BLaER1 (cell line): Measurements from ENCODE around the gene GGCT.

Experiments used
- H3K27ac ChIP-seq: shearing (Covaris generic); formaldehyde crosslinking; 2 replicates; pipeline ENCODE4 v1.8.1; 2022
- H3K27me3 ChIP-seq: shearing (Covaris generic); formaldehyde crosslinking; 2 replicates; pipeline ENCODE4 v1.8.1; 2022
- H3K36me3 ChIP-seq: shearing (Covaris generic); formaldehyde crosslinking; 2 replicates; pipeline ENCODE4 v1.8.1; 2022
- H3K4me1 ChIP-seq: shearing (Covaris generic); formaldehyde crosslinking; 2 replicates; pipeline ENCODE4 v1.8.1; 2022
- H3K4me2 ChIP-seq: shearing (Covaris generic); formaldehyde crosslinking; 2 replicates; pipeline ENCODE4 v1.8.1; 2022
- H3K4me3 ChIP-seq: shearing (Covaris generic); formaldehyde crosslinking; 2 replicates; pipeline ENCODE4 v1.8.1; 2022
- H3K9ac ChIP-seq: shearing (Covaris generic); formaldehyde crosslinking; 2 replicates; pipeline ENCODE4 v1.8.1; 2022
- H3K9me3 ChIP-seq: shearing (Covaris generic); formaldehyde crosslinking; 2 replicates; pipeline ENCODE4 v1.8.1; 2022
- H4K20me1 ChIP-seq: shearing (Covaris generic); formaldehyde crosslinking; 2 replicates; pipeline ENCODE4 v1.8.1; 2022
- Cebpa-rat ChIP-seq: shearing (Covaris generic); IDR thresholded peaks from 2 replicates; pipeline ENCODE4 v1.8.1; 2022

GGCT gene

DNA sequence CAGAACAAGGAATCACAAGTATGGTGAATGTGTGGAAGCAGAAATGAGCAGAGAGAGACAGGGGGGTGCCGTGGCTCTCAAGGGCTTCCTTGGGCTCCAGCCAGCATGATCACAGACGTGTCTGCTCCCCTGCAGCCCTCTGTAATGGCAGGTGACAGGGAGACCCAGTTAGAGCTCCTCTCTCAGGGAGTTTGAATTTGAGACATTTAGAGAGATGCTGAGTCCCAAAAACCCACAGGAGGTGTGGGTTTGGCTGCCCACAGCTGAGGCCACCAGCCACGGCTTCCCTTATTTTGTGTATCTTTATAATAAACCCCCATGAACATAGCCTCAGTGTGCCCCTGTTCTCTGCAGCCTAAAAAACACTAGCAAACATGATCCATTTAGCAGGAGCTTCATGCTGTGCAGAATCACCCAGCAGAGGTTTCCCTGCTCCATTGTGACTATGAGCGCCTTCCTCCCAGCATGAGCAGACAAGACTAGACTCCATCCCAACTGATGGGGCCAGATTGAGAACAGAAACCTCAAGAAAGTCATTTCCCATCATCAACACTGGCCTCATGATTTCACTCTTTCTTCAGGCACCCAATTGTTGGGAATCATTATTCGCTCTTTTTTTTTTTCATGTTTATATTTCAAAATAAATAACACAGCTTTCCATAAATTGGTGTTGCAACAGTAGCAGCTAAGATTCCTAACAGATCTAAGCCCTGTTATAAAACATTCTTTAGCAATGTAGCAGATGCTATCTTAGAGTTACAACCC lies 39.4 kb downstream of the GGCT start:
- H3K4me1 ChIP-seq = peaks cover 94% of the 10 kb centered on the region
- H3K36me3 ChIP-seq = 0 out of 2 replicates have a peak, but pooled peaks cover 5% of the 10 kb centered on the region
- no peaks in the 10 kb centered on the region for H3K27me3 ChIP-seq
- peaks cover 73% of the 10 kb centered on the region for H4K20me1 ChIP-seq
- H3K9me3 ChIP-seq = no peaks in the 10 kb centered on the region
- no peak for TF ChIP-seq Cebpa-rat
- peak overlapping the region; percentile 94 for H3K4me2 ChIP-seq
- H3K9ac ChIP-seq = no peak overlapping the region
- no peak overlapping the region for H3K4me3 ChIP-seq
- H3K27ac ChIP-seq = no peak overlapping the region

DNA sequence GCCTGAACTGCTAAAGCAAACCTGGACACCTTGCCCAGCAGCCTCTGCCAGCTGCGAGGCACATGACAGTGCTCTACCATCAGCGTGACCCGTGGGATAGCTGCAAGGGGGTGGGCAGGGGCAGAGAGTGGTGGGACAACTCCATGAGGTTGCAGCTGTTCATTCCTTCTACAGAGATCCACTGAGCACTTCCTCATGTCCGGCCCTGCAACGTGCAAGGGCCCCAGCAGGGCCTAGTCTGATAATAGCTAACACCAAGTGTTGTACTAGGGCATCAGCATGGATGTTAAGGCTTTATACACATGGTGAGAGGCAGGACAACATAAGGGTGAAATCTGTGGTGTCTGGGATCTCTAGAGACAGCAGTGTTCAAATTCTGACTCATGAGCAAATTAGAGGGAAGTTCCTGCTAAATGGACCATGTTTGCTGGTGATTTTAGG lies 40.4 kb downstream of the GGCT start:
- H3K4me2 ChIP-seq = peak overlapping the region; percentile 94
- H3K4me3 ChIP-seq = 0 out of 2 replicates have a peak overlapping the region, but pooled peaks have one; percentile 24
- TF ChIP-seq Cebpa-rat = no peak
- H3K27ac ChIP-seq = no peak overlapping the region; the same call in 1 of the 2 replicates
- no peaks in the 10 kb centered on the region for H3K27me3 ChIP-seq
- H3K9ac ChIP-seq = peak overlapping the region; percentile 36; the same call in 1 of the 2 replicates
- H3K36me3 ChIP-seq = no peaks in the 10 kb centered on the region
- H3K9me3 ChIP-seq = no peaks in the 10 kb centered on the region
- peaks cover 96% of the 10 kb centered on the region for H3K4me1 ChIP-seq
- peaks cover 72% of the 10 kb centered on the region for H4K20me1 ChIP-seq

DNA sequence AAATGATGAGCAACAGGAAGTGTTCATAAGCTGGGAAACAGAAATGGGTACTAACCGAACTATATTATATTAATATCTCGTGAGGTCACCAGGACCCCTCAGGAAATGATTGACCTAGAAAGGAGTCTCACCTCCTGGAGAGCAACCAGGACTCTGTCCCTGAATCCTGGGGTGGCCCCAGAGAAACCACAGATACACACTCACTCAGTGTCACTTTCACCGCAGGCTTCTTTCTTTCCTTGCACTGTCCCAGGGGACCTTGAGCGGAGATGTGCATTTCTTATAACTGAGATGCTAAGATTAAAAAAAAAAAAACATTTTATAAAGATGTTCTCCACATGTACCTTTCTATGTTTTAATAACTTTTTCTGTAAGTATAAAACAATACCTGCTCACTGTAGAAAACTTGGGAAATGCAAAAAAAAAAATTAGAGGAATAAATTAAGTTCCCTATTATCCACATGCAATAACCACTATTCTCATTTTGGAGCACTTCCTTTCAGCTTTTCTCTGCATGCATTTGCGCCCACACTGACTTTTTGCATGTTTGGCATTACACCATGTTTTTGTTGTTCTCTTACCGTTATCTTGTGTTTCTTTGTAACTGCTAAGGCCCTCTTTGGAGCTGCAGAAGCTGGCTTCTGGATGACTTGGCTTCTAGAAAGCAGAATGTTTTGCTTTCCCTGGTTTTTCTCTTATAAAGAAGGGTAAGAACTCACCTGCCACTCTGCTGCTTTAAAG lies 41.1 kb downstream of the GGCT start:
- Histone ChIP-seq H3K27me3 (no peaks in the 10 kb centered on the region), H3K4me2 (peak overlapping the region; percentile 94), H3K4me3 (0 out of 2 replicates have a peak overlapping the region, but pooled peaks have one; percentile 24), H3K4me1 (peaks cover 96% of the 10 kb centered on the region), H4K20me1 (peaks cover 71% of the 10 kb centered on the region), H3K9ac (peak overlapping the region; percentile 36; the same call in 1 of the 2 replicates), H3K36me3 (no peaks in the 10 kb centered on the region), H3K27ac (no peak overlapping the region; the same call in 1 of the 2 replicates), H3K9me3 (no peaks in the 10 kb centered on the region)
- TF ChIP-seq Cebpa-rat = no peak

DNA sequence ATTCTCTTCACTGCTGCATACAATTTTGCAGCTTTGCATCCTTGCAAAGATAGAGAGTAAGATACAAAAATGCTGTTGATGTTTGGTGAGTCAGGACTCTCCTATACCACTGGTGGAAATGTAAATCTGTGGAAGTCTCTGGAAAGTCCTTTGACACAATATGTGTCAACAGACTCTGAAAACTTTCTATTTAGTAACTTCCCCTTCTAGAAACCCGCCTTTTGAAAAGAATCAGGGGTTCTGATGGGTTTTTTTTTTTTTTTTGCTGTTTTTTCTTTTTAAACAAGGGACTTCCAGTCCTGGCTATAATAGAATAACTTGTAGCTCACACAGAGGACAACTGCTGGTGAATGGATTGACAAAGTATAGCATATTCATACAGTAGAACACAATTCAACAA lies 42.5 kb downstream of the GGCT start:
- no peaks in the 10 kb centered on the region for H3K27me3 ChIP-seq
- peaks cover 5% of the 10 kb centered on the region; the same call in 1 of the 2 replicates for H3K36me3 ChIP-seq
- H4K20me1 ChIP-seq = peaks cover 71% of the 10 kb centered on the region
- peaks cover 87% of the 10 kb centered on the region for H3K4me1 ChIP-seq
- no peak overlapping the region for H3K27ac ChIP-seq
- no peak overlapping the region for H3K9ac ChIP-seq
- no peak for TF ChIP-seq Cebpa-rat
- peak overlapping the region; percentile 94 for H3K4me2 ChIP-seq
- H3K9me3 ChIP-seq = no peaks in the 10 kb centered on the region
- no peak overlapping the region for H3K4me3 ChIP-seq

DNA sequence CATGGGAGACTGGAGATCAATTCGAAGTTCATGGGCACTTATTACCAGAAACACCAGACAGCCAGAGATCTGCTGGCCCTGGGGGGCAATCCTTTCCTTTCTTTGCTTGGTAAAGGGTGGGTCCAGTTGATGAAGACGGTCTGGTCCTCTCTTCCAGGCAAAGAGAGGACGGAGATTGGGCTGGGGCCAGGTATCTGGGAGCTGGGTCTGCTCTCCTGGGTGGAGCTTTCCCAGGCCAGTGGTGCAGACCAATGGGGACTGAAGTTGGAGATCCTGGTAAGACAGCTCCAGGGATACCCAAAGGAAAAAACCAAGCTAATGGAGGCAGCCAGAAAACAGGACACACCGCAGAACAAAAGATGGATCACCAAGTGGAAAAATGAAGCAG lies 44.4 kb downstream of the GGCT start:
- Histone ChIP-seq H3K36me3 (peaks cover 23% of the 10 kb centered on the region), H3K27ac (no peak overlapping the region), H4K20me1 (peaks cover 59% of the 10 kb centered on the region), H3K27me3 (no peaks in the 10 kb centered on the region), H3K9ac (no peak overlapping the region), H3K4me2 (peak overlapping the region; percentile 94), H3K4me3 (peak overlapping the region; percentile 23), H3K9me3 (no peaks in the 10 kb centered on the region), H3K4me1 (peaks cover 84% of the 10 kb centered on the region)
- no peak for TF ChIP-seq Cebpa-rat

DNA sequence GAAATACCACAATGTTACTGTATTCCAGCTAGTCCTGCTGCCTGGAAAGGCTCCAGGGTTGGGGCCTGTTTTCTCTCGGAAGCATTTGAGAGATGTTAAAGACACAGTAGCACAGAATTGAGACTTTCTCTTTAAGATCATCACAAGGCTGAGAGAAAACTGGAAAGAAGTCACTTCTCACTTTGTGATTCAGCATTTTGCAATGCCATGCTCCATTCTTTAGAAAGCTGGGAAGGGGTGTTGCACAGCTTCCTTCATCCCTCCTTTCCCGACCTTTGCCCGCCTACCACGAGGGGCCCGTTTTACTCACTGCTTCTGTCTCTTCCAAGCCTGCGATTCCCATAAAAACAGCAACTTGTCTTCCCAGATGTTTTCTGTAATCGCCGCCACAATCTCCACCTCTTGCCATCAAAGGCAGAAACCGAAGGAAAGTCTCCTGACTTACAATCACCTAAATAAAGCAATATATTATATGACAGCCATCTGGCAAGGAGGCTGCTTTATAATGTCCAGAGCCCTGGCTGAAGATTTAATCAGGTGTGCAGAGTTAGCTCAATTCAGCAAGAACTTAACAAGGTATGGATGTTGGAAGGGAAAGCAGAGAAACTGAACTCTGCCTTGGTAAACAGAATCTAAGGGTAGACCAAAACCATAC lies 44.9 kb downstream of the GGCT start:
- Histone ChIP-seq H3K9me3 (no peaks in the 10 kb centered on the region), H3K4me3 (0 out of 2 replicates have a peak overlapping the region, but pooled peaks have one; percentile 23), H3K9ac (no peak overlapping the region), H3K27me3 (no peaks in the 10 kb centered on the region), H3K4me1 (peaks cover 84% of the 10 kb centered on the region), H3K4me2 (peak overlapping the region; percentile 94), H3K36me3 (peaks cover 28% of the 10 kb centered on the region), H3K27ac (no peak overlapping the region), H4K20me1 (peaks cover 58% of the 10 kb centered on the region)
- TF ChIP-seq Cebpa-rat = no peak

DNA sequence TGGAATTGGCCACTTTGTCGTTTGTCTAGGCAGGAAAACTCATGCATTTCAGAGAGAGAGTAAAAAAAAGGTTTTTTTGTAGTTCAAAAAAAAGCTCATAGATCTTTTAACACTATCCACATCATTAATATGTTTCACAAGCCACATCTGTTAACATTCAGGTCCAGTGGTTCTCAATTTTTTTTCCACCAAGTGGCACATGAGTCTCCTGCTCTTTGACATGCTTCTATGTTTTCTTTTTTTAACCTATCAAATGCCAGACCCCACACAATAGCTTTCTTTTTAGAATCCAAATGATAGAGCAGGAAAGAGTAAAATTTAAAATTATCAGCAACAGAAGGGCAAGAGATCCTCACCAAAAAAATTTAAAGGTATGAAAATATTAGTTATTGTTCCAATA lies 46.3 kb downstream of the GGCT start:
- Histone ChIP-seq H4K20me1 (peaks cover 47% of the 10 kb centered on the region), H3K4me2 (no peak overlapping the region), H3K4me1 (peaks cover 84% of the 10 kb centered on the region), H3K9me3 (no peaks in the 10 kb centered on the region), H3K27ac (no peak overlapping the region), H3K36me3 (peaks cover 29% of the 10 kb centered on the region), H3K4me3 (no peak overlapping the region), H3K27me3 (no peaks in the 10 kb centered on the region), H3K9ac (no peak overlapping the region)
- TF ChIP-seq Cebpa-rat = no peak

DNA sequence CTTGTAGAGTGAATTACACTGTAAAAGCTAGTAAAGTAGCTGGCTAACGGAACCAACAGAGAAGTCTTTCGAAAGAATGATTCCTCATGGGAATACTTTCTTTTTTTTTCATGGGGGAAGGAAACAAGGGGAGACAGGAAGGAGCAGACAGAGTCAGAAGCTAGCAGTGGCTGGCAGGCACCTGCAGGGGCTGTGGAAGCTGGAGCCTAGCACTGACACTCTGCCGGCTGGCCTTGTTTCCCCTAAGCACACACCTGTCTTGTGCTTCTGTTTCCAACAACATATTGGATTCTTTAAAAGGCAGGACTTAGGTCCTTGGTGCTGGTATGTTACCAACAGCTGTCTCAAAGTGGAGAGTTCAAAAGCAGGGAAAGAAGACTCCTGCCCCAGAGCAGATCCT lies 50.7 kb downstream of the GGCT start:
- no peak for TF ChIP-seq Cebpa-rat
- H3K4me3 ChIP-seq = 0 out of 2 replicates have a peak overlapping the region, but pooled peaks have one; percentile 13
- H3K4me1 ChIP-seq = peaks cover 62% of the 10 kb centered on the region
- no peaks in the 10 kb centered on the region for H3K27me3 ChIP-seq
- peaks cover 7% of the 10 kb centered on the region; the same call in 1 of the 2 replicates for H4K20me1 ChIP-seq
- peak overlapping the region; percentile 2; the same call in 1 of the 2 replicates for H3K9ac ChIP-seq
- H3K9me3 ChIP-seq = no peaks in the 10 kb centered on the region
- H3K4me2 ChIP-seq = peak overlapping the region; percentile 69
- peak overlapping the region; percentile 25; the same call in 1 of the 2 replicates for H3K27ac ChIP-seq
- H3K36me3 ChIP-seq = peaks cover 69% of the 10 kb centered on the region

DNA sequence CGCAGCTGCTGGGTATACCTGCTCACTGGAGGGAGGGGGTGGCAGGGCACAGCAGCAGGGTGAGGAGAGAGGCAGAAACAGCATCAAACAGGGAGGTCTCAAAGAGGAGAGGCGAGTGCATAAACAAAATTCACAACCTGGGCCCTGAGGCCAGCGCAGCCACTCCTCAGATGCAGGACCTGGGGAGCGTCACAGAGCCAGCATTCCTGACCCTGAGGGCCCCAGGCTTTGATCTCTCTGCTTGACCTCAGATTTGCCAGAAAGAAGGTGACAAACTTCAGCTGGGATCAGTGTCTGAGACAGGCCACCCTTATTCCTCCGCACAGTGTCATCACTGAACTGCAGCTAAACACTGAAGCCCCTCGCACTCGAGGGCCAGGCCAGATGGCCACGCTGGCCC lies 51.6 kb downstream of the GGCT start:
- no peak overlapping the region for H3K9ac ChIP-seq
- peak overlapping the region; percentile 48; the same call in 1 of the 2 replicates for H3K27ac ChIP-seq
- H3K4me1 ChIP-seq = peaks cover 57% of the 10 kb centered on the region
- TF ChIP-seq Cebpa-rat = no peak
- no peaks in the 10 kb centered on the region for H3K9me3 ChIP-seq
- H3K4me3 ChIP-seq = no peak overlapping the region
- peak overlapping the region; percentile 69 for H3K4me2 ChIP-seq
- H3K36me3 ChIP-seq = peaks cover 76% of the 10 kb centered on the region
- H4K20me1 ChIP-seq = peaks cover 7% of the 10 kb centered on the region; the same call in 1 of the 2 replicates
- H3K27me3 ChIP-seq = no peaks in the 10 kb centered on the region
